22Rv1 (cell line): Measurements from ENCODE around the gene C2CD3.
"Not testable (repeated sequence)": the region's sequence is repeated elsewhere in the genome, so short reads cannot be mapped to it uniquely, and the experiment has no call there.

Experiments
- ZFX ChIP-seq: fragments of 450-650 bp; IDR thresholded peaks from 2 replicates; pipeline ENCODE4 v1.6.1; 2017; ENCODE audit warnings: antibody characterized with exemption, borderline replicate concordance
- TF ChIP-seq, protein P1 (sequence below): fragments of 450-650 bp; IDR thresholded peaks from 2 replicates; pipeline ENCODE4 v1.5.1; 2017; ENCODE audit warnings: mild to moderate bottlenecking

DNA sequence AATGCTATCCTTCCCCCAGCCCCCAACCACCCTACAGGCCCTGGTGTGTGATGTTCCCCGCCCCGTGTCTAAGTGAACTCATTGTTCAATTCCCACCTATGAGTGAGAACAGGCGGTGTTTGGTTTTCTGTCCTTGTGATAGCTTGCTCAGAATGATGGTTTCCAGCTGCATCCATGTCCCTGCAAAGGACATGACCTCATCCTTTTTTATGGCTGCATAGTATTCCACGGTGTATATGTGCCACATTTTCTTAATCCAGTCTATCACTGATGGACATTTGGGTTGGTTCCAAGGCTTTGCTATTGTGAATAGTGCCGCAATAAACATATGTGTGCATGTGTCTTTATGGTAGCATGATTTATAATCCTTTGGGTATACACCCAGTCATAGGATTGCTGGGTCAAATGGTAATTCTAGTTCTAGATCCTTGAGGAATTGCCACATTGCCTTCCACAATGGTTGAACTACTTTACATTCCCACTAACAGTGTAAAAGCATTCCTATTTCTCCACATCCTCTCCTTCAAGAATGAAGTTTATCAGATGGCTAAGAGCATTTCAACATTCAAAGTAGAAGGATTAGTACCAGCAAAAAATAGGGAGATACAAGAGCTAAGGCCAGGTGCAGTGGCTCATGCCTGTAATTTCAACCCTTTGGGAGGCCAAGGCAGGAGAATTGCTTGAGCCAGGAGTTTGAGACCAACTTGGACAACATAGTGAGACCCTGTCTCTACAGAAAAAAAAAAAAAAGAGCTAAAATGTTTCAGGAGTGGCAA, 50.4 kb downstream of the C2CD3 start:
- TF ChIP-seq, protein P1, sequence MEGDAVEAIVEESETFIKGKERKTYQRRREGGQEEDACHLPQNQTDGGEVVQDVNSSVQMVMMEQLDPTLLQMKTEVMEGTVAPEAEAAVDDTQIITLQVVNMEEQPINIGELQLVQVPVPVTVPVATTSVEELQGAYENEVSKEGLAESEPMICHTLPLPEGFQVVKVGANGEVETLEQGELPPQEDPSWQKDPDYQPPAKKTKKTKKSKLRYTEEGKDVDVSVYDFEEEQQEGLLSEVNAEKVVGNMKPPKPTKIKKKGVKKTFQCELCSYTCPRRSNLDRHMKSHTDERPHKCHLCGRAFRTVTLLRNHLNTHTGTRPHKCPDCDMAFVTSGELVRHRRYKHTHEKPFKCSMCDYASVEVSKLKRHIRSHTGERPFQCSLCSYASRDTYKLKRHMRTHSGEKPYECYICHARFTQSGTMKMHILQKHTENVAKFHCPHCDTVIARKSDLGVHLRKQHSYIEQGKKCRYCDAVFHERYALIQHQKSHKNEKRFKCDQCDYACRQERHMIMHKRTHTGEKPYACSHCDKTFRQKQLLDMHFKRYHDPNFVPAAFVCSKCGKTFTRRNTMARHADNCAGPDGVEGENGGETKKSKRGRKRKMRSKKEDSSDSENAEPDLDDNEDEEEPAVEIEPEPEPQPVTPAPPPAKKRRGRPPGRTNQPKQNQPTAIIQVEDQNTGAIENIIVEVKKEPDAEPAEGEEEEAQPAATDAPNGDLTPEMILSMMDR: not testable (repeated sequence)
- not testable (repeated sequence) for TF ChIP-seq ZFX
